Peyer's patch (tissue), 4 donors: ENCODE measurements around the gene DCDC2. TPM values are rescaled to one million over a fixed set of nuclear protein-coding genes. Genes with fewer than 3 reads are reported as not detected.

Experiments used
- DNase-seq, 3 donors: peaks; one replicate each; pipeline ENCODE4 v3.0.0-alpha.2; 2017 to 2019
- H3K27ac ChIP-seq, 4 donors: fragments of 200-600 bp; sonication (generic); one replicate each; pipeline ENCODE4 v1.5.1; 2016 to 2019
- H3K27me3 ChIP-seq, 2 donors: fragments of 200-600 bp; sonication (generic); one replicate each; pipeline ENCODE4 v1.5.1; 2019
- H3K36me3 ChIP-seq, 3 donors: fragments of 200-600 bp; sonication (generic); one replicate each; pipeline ENCODE4 v1.5.1; 2016 to 2019
- H3K4me1 ChIP-seq, 4 donors: fragments of 200-600 bp; sonication (generic); one replicate each; pipeline ENCODE4 v1.5.1; 2016 to 2019
- H3K4me3 ChIP-seq, 4 donors: fragments of 200-600 bp; sonication (generic); 1 replicate in 3 of 4; 2 replicates in 1 of 4; pipeline ENCODE4 v1.5.1; 2016 to 2019; ENCODE audit warnings: mild to moderate bottlenecking in 1 of 4
- H3K9me3 ChIP-seq, 4 donors: fragments of 200-600 bp; sonication (generic); one replicate each; pipeline ENCODE4 v1.5.1; 2016 to 2019; ENCODE audit warnings: mild to moderate bottlenecking in 1 of 4
- POLR2A ChIP-seq, 2 donors: fragments of 450-650 bp; IDR thresholded peaks; one replicate each; pipeline ENCODE4 v1.5.1; 2017; ENCODE audit warnings: antibody characterized with exemption in 2 of 2, mild to moderate bottlenecking in 2 of 2, moderate library complexity in 2 of 2
- total RNA-seq, 4 donors: library from RNA; depleted of rRNA; stranded (reverse); fragments of >200 nt; gene quantifications; one replicate each; pipeline ENCODE4 v1.1.0, GENCODE V29; 2016
- TF ChIP-seq, protein P1 (sequence below), 6 experiments: fragments of 450-650 bp in 4 of 6; fragments of 200-600 bp in 2 of 6; sonication (generic) in 1 of 6; IDR thresholded peaks; one replicate each; pipeline ENCODE4 v1.5.1; 2017 to 2019; ENCODE audit warnings: antibody characterized with exemption in 6 of 6, mild to moderate bottlenecking in 3 of 6, moderate library complexity in 1 of 6

Gene DCDC2
- total RNA-seq, 4 donors from 2014 or later: 0.27 to 3.3 (median 0.63) TPM

DNA sequence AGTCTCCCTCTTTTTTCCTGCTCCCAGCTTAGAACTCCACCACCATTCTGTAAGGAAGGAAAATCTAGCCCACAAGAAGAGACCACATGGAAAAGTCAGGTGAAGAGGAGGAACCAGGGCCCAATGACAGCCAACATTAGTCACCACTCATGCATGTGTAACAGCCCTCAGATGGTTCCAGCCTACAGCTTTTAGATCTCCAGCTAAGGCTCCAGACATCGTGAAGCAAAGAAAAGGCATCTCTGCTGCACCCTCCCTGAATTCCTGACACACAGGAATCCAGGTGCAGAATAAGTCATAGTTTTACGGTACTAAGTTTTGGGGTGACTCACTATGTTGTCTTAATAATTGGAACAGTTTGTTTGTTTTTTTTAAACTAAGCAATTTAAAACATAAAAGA, 25.5 kb downstream of the DCDC2 start:
- DNase-seq: no peak
- TF ChIP-seq, protein P1, sequence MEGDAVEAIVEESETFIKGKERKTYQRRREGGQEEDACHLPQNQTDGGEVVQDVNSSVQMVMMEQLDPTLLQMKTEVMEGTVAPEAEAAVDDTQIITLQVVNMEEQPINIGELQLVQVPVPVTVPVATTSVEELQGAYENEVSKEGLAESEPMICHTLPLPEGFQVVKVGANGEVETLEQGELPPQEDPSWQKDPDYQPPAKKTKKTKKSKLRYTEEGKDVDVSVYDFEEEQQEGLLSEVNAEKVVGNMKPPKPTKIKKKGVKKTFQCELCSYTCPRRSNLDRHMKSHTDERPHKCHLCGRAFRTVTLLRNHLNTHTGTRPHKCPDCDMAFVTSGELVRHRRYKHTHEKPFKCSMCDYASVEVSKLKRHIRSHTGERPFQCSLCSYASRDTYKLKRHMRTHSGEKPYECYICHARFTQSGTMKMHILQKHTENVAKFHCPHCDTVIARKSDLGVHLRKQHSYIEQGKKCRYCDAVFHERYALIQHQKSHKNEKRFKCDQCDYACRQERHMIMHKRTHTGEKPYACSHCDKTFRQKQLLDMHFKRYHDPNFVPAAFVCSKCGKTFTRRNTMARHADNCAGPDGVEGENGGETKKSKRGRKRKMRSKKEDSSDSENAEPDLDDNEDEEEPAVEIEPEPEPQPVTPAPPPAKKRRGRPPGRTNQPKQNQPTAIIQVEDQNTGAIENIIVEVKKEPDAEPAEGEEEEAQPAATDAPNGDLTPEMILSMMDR (IDR thresholded peaks at IDR 0.05): no peak
- Histone ChIP-seq H3K4me1 (no peaks in the 10 kb centered on the region), H3K27ac (no peak overlapping the region), H3K36me3 (no peaks in the 10 kb centered on the region), H3K4me3 (no peak overlapping the region), H3K27me3 (no peaks in the 10 kb centered on the region), H3K9me3 (no peaks in the 10 kb centered on the region)

DNA sequence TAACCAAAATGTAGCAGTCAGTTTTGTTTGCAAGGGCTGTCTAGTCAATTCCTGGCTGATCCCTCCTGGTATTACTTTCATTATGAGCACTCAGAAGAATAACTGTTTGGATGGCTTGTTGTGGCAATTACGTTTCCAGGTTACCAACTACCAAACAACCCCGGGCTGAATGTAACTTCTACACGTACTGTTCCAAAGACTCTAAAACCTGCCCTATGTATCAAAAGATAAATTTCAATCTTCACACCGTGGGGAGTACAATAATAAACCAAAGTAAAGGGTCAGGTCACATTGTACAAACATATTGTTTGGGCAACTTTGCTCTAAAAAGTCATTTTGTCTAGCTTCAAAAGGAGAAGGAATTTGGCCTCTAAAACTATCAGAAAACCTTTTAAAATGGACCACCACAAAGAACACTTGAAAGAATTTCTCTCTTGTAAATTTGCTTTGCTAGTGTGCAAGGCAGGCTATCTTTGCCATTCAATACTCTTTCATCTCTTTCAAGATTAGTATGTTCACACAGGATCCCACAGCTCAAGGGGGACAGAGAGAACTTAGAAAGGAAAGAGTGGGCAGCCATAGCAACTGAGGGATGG, 27.6 kb downstream of the DCDC2 start:
- no peak for DNase-seq
- no peaks in the 10 kb centered on the region for H3K9me3 ChIP-seq
- TF ChIP-seq, protein P1 (IDR thresholded peaks at IDR 0.05): no peak

DNA sequence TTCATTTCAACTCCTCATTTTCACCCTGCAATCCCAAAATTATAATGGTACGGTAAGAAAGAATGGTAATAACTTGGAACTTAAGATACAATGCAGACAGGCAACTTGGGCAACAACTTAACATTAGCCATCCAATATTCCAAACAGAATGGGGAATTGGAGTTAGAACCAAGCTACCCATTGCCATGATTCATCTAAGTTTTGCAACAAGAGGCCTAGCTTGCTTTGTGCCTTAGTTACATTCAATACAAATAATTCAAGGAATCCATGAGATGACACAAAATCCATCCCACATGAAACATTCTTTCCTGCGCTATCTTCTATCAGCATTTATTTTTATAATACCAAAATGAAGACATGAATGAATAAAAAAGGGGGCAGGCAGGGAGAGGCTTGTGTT, 28.4 kb downstream of the DCDC2 start:
- no peak overlapping the region for H3K27ac ChIP-seq
- DNase-seq: no peak
- H3K27me3 ChIP-seq: no peaks in the 10 kb centered on the region
- no peaks in the 10 kb centered on the region for H3K9me3 ChIP-seq
- TF ChIP-seq, protein P1 (IDR thresholded peaks at IDR 0.05): no peak
- no peak for TF ChIP-seq POLR2A (IDR thresholded peaks at IDR 0.05)
- H3K36me3 ChIP-seq: no peaks in the 10 kb centered on the region
- no peak overlapping the region for H3K4me3 ChIP-seq
- H3K4me1 ChIP-seq: no peaks in the 10 kb centered on the region

More for the DNA sequence above, 27.6 kb downstream of the DCDC2 start:
- Histone ChIP-seq H3K4me3 (no peak overlapping the region), H3K27me3 (no peaks in the 10 kb centered on the region), H3K36me3 (no peaks in the 10 kb centered on the region), H3K27ac (no peak overlapping the region), H3K4me1 (no peaks in the 10 kb centered on the region)

DNA sequence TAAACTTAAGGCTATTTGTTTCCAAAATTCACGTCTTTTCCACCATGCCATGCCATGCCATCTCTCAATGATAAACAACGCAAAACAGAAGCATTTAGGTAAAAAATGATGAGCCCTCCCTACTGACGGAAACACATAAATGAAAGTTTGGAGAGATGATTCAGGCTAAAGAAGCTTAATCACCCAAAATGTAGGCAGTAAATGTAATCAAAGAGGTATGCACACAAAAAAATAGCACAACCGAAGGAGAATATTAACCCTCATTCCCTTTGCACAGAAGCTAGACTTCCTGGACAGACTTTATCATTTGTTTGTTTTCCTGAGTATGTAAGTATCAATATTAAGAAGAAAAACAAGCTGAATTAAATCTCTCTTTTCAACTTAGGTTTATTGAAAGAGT, 28.8 kb downstream of the DCDC2 start:
- H3K27me3 ChIP-seq: no peaks in the 10 kb centered on the region
- H3K36me3 ChIP-seq: no peaks in the 10 kb centered on the region
- H3K9me3 ChIP-seq: no peaks in the 10 kb centered on the region

DNA sequence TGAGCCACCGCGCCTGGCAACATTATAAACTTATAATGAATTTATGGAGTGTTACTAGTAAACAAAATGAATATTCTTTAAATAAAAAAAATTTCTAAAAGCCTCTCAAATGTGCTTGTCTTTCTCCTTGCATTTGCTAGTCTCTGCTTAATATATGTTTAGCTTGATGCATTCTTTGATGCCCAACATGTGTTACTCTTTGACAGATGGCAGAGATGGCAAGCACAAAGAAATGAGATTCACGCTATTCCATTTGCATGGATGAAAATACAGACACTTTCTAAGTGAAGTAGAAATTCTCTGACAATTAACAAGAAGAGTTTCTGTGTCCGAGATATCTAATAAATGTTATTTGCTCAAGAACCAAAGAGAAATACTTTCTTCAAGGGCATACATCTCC, 30.1 kb downstream of the DCDC2 start:
- Histone ChIP-seq H3K36me3 (no peaks in the 10 kb centered on the region), H3K4me3 (no peak overlapping the region), H3K4me1 (no peaks in the 10 kb centered on the region), H3K27ac (no peak overlapping the region), H3K27me3 (no peaks in the 10 kb centered on the region), H3K9me3 (no peaks in the 10 kb centered on the region)
- DNase-seq: no peak
- TF ChIP-seq, protein P1 (IDR thresholded peaks at IDR 0.05): no peak
- no peak for TF ChIP-seq POLR2A (IDR thresholded peaks at IDR 0.05)

More for the DNA sequence above, 28.8 kb downstream of the DCDC2 start:
- H3K4me1 ChIP-seq: no peaks in the 10 kb centered on the region
- no peak overlapping the region for H3K4me3 ChIP-seq
- DNase-seq: no peak
- no peak overlapping the region for H3K27ac ChIP-seq
- no peak for TF ChIP-seq POLR2A (IDR thresholded peaks at IDR 0.05)
- TF ChIP-seq, protein P1 (IDR thresholded peaks at IDR 0.05): no peak

DNA sequence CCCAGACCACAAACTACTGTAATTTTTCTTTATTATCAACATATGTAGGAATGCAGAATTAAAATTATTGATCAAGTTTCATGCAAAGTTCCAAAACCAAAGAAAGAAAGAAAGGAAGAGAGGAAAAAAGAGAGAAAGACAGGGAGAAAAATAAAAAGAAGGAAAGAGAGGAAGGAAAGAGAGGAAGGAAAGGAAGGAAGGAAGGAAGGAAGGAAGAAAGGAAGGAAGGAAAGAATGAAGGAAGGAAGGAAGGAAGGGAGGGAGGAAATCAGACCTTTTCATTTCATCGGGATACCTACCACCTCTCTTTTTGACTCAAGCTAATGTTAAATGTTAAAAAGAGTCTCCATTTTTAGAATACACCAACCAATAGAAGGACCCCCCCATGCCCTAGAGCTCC, 31.9 kb downstream of the DCDC2 start:
- Histone ChIP-seq H3K4me3 (no peak overlapping the region), H3K9me3 (no peaks in the 10 kb centered on the region), H3K27ac (no peak overlapping the region), H3K36me3 (no peaks in the 10 kb centered on the region), H3K4me1 (no peaks in the 10 kb centered on the region), H3K27me3 (no peaks in the 10 kb centered on the region)
- no peak for DNase-seq
- TF ChIP-seq, protein P1 (IDR thresholded peaks at IDR 0.05): no peak
- no peak for TF ChIP-seq POLR2A (IDR thresholded peaks at IDR 0.05)
